Sigmoid colon (tissue), 4 donors: ENCODE measurements around the gene PRKCZ.

Source experiments
- CTCF ChIP-seq, 4 experiments: fragments of 450-650 bp in 3 of 4; fragments of 200-600 bp in 1 of 4; IDR thresholded peaks; one replicate each; pipeline ENCODE4 v1.5.1; 2016 to 2019; ENCODE audit warnings: antibody characterized with exemption in 4 of 4, mild to moderate bottlenecking in 3 of 4, moderate library complexity in 2 of 4
- POLR2A ChIP-seq, 2 donors: fragments of 450-650 bp; IDR thresholded peaks; one replicate each; pipeline ENCODE4 v1.6.1; 2016; ENCODE audit warnings: antibody characterized with exemption in 2 of 2, mild to moderate bottlenecking in 2 of 2, moderate library complexity in 2 of 2
- POLR2AphosphoS5 ChIP-seq, 4 donors: sonication (generic); formaldehyde crosslinking; IDR thresholded peaks; one replicate each; pipeline ENCODE4 v1.6.1; 2017; ENCODE audit warnings: antibody characterized with exemption in 4 of 4

GRCh38 chr1:2119886-2120285, 69.7 kb downstream of the PRKCZ start:
- TF ChIP-seq POLR2AphosphoS5 (IDR thresholded peaks at IDR 0.05): no peak
- no peak for TF ChIP-seq CTCF (IDR thresholded peaks at IDR 0.05)
- TF ChIP-seq POLR2A (IDR thresholded peaks at IDR 0.05): no peak
